Stimulated activated naive CD4-positive, alpha-beta T cell (primary cell): ENCODE measurements around the gene SLC16A12.

Experiments used
- DNase-seq, 6 experiments: peaks; one replicate each; lab custom pipeline; 2025; lab: John Stamatoyannopoulos, UW

SLC16A12 gene

DNA sequence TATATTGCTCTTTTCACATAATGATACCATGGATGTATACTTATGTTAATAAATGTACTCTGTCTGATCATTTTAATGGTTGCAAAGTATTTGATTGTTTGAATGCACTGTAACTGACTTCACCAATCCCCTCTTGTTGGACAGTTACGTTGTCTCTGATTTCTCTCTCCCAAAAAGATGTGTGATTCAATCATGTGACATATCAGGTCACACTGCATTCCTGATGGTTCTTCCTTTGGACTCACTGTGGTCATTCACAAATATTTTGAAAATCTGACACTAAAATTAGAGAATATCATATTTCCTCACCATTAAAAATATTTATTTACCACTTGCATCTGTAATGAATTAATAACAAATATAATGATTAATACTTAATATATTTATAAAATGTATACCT, 22.2 kb downstream of the SLC16A12 start:
- DNase-seq, result no peak

DNA sequence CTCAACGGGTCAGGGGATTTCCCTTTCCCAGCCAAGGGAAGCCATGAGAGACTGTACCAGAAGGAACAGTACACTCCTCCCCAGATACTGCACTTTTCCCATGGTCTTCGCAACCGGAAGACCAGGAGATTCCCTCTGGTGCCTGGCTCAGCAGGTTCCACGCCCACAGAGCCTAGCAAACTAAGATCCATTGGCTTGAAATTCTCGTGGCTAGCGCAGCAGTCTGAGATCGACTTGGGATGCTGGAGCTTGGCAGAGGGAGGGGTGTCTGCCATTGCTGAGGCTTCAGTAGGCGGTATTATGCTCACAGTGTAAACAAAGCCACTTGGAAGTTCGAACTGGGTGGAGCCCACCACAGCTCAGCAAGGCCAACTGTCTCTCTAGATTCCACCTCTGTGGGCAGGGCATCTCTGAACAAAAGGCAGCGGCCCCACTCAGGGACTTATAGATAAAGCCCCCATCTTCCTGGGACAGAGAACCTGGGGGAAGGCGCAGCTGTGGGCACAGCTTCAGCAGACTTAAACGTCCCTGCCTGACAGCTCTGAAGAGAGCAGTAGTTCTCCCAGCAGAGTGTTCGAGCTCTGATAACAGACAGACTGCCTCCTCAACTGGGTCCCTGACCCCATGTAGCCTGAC, 29.6 kb downstream of the SLC16A12 start:
- no peak for DNase-seq

DNA sequence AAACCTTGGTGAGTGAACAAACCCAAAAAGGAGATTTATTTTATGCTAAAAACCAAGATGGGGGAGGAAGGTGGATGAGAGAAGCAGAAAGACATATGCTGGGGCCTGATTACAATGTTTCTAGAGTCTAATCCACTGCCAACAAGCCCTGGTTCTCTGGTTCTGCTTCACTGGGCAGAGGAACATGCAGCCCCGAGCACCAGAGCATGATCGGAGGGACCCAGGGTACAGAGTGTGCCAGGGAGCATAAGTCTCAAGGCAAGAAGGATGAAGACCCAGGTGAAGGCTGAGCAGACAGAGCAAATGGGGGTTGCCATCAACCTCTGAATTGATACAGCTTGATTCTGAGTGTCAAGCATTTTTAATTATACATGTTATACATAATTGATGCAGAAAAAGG, 30.7 kb downstream of the SLC16A12 start:
- DNase-seq, result no peak

DNA sequence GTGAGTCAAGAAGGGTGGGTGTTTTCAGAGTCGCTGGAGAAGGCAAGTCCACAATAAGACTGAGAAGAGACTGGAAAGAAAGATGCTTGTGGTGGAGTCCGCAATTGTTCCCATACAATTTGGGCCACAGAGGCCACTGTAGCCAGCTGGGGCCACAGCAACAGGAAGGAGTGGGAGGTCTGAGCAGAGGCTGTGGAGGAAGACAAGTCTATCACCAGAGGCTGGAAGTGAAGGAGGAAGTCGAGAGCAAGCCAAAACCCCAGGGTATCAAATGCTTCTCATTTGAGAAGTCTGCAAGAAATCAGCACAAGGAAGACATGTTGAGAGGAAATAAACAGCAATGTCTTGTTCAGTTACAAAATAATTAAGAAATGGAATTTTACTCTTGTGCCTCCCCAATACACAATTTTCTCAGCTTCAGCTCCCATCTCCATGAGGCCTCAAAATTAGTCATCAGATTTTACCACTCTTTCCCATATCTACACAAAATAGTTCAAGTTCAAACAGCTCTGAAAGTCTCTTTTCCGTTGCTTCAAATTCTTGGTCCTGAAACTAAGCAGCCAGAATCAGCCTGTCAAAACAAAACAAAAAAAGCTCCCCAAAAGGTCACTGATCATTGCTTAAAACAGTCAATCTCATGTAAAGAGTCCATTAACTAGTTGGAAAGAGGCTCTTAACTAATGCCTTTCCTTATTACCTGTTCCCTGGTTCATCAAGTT, 31.6 kb downstream of the SLC16A12 start:
- no peak for DNase-seq

DNA sequence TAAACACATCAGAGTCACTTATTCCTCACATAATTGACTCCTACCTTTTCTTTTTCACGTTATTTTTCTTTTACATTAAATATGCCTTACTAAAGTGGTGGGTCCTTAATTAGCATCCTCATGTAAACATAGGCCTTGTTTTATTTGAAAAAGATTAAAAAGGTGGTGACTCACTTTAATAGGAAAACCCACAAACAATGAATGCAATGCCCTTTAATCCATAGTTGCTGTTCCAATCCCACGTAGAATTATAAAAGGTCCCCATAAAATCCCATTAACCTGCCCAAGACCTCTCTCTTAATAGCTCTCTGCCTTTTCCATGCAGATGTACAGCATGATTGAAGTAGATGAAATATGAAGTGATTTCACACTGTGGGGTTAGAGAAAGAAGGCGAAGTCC, 32.2 kb downstream of the SLC16A12 start:
- no peak for DNase-seq

DNA sequence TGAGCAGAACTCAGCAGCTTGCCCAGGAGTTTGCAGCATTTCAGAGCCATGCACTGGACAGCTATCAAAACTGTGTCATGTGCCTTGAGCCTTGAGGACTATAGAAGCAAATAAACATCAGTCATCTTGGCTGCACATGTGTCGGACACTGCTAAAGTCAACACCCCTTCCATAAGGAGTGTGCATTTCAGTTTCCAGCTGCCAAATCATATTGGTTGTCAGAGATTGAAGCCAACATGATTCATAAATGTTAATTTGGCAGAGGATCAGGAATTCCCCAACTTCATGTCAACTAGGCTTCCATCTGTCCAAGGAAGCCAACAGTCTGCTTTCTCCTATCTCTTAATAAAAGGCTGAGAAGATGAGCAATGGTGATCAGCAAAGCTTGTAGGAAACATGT, 32.8 kb downstream of the SLC16A12 start:
- no peak for DNase-seq

DNA sequence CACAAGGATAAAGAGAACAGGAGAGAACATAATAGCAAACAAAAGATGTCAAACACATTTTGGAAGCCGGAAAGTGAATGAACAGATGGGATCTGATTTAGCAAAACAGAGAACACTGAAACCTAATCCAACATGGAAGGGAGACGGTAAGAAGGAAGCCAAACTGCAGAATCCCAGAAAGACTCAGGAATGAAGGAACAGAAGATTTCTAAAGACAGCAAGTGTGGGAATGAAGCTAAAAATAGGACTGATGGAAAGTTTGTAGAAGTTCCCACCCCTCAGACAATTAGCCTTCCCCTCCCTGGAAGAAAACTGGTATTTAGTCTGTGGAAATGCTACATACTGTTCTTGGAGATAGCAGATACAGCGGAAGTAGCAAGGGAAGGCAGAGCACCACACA, 40.8 kb downstream of the SLC16A12 start:
- no peak for DNase-seq

DNA sequence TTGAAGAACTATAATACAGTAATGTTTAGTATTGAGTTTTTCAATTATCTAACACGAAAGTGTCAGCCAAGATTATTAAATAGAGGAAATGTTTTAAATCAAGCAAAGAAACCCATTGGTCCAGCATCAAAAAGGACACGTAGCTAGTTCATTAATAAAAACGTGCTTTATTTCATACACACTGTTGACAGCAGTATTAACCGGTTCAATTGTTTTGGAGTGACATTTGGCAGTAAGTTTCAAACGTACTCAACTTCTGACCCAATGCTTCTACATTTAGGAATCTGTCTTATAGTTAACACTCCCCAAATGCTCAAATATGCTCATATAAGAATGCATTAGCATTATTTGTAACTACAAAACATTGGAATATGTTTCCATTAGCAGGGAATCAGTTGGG, 41.3 kb downstream of the SLC16A12 start:
- DNase-seq, result no peak

DNA sequence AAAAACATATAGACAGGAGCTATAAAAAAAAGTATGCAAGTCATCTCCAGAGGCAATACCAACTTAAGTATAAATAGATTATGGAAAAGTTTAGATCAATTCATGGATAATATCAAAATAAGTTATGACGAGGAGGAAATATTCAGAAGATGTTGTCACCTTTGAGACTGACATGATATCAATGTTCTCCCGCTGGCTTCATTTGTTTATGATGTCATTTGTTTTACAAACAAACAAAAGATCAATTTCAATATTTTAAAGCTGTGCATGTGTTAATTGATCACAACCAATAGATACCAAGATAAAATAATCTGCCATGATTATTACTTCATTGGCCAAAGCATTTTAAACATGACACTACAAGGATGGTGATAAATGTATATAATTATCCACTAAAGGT, 43.5 kb downstream of the SLC16A12 start:
- no peak for DNase-seq

DNA sequence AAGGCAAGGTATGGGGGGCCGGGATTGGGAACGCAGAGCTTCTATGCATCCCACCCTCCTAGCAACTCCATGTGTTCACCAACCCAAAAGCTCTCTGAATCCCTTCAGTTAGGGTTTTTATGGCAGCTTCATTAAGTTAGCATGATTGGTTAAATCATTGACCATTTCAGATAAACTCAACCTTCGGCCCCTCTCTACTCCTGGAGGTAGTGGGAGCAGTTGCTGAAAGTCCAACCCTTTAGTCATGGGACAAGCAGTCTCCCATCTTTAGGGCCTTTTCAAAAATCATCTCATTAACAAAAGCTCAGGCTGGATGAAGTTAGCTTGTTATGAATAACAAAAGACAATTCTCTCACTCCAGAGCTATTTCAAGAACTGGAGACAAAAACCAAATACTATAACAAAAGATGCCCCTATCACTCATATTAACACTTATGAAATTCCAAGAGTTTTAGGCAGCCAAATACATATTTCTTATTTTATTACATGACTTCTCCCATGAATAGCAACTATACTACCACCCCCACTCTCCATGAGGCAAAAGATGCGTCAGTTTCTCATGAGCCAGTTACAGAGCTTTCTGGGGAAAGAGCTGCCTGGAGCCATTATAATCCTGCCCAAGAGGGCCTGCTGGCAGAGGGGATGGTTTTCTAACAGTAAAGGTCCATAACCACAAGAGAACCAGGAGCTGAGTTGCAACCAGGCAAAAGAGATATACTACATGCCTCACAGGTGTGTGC, 44.6 kb downstream of the SLC16A12 start:
- DNase-seq, result no peak

DNA sequence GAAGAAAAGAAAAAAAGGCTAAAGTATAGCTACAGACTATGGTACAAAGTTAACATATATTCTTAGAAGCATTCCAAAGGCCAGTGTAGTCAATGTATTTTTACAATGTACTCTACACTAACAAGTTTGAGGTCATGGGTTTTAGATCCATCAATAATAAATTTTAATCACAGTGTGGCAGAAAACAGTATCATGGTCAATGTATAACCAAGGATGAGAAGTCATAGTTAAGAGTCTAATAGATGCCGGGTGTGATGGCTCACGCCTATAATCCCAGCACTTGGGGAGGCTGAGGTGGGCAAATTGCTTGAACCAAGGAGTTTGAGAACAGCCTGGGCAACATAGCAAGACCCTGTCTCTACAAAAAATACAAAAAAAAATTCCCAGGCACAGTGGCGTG, 53.1 kb downstream of the SLC16A12 start:
- DNase-seq, result no peak

DNA sequence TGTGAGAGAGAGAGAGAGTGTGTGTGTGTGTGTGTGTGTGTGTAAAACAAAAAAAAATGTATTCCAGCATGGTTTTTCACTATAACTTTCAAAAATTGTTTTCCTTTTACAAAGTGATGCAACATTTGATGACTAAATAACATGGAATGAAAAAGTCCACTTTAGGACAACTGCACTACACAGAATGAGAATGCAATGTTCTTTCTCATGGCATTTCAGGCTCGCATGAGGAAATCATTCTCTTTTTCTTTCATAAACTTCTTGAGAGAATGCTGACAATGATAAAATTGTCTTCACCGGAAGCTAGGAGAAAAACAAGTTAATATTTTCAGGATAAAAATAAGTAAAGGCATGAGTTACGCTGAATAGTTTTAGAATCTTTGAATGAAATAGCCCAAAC, 53.7 kb downstream of the SLC16A12 start:
- no peak for DNase-seq

DNA sequence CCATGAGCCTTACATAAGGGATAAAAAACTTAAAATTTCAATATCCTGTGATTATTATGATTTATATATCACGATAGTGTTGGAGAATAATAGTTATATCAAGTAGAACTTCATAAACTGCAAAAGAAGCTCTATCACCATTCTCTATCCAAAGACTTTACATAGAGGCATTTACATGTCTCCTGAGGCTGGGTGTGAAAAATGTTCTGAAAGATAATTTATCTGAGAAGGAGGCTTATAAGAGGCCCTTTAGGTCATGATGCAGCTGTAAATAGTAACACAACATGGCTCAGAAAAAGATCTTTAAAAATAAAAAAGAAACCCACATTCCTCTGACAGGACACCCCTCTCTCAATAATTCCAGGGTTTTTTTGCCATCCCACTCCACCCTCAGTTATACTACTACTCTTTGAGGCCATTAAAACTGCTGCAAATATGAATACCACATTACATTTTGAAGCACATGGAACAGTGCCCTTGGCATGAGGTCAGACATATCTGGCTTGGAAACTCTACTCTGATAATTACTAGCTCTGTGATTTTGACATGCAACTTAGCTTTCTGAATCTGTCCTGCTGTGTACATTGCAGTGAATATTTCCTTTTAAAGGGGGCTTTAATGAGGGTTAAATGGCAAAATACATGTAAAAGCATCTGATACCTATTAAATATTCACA, 55.5 kb downstream of the SLC16A12 start:
- no peak for DNase-seq

DNA sequence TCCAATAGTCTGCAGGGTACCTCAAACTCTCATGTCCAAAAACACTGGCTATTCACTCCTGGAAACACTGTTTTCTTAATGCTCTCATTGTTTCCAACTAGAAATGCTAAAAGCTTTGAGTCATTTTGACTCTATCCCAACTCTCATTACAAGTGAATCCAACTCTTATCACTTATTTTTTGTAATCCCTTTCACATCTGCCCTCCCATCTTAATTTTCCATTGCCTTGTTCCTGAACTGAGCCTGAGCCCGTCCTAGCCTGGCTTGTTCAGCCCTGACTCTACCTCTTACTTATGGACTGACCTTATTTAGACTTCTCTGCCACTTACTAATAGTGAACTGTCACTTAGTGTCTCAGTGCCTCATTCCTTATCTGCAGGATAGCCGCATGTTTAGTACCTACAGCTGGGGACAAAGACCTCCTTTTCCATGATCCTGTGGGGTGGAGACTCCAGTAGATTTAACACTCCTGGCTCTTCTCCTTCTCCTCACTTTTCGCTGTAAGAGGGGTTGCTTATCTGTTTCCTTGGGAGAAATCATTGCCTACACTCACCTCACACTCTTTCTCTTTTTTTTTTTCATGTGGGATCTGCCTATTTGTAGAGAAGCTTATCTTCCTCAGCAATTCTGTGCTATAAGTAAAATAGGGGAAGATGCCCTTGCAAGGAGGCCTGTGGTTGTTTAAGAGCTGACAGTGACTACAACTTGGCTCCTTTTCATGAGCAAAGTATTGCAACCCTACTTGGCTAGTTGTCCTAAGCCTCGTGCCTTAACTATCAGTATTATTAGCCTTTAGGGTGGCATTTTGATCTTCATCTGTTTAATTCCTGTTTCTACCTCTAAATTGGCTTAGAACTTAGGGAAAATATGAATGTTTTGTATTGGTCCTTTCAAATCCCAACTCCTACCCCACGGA, 56.4 kb downstream of the SLC16A12 start:
- DNase-seq, result no peak

DNA sequence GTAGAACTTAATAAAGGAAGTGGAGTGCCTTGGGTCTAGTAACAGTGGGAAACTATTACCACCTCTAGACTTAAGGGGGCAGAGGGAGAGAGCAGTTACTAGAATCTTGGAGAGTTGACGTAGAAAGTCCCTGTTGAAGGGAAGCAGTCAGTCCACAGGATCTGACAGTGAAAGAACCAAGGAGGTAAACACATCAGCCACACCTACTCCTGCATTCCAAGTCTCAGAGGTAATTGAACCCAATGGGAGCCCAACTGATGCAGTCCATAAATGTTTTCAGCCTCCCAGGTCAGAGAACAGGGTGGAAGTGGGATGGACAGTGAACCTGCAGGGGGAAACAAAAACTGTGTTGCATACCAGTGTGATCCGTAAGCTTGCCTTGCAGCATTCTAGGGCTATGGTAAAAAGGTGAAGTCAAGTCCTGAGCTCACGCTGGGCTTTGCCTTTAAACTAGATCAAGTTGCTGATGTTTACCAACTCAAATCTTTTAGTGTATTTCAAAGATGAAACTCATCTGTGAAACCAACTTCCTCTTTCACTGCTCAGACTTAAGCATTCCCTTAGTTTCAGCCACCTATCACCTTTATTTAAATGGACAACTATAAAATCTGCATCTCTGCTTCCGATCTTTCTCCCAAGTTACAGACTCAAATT, 57.2 kb downstream of the SLC16A12 start:
- no peak for DNase-seq

DNA sequence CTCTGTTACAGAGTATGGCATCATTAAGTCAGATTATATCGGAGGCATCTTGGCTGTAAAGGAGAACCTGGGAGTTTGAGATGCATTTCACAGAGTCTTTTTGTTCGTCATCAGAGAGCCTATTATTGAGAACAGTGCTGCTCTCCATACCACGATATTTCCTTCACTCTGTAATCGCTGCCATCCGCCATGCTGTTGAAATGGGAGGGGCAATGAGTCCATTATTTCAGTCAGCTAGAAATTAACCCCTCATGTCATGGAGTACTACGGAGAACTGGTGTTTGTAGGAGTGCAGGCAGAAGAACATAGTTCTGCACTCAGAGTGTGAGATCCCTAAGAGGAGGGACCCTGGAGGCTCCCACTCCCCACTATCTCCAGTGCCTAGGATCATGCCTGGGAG, 59.2 kb downstream of the SLC16A12 start:
- no peak for DNase-seq

DNA sequence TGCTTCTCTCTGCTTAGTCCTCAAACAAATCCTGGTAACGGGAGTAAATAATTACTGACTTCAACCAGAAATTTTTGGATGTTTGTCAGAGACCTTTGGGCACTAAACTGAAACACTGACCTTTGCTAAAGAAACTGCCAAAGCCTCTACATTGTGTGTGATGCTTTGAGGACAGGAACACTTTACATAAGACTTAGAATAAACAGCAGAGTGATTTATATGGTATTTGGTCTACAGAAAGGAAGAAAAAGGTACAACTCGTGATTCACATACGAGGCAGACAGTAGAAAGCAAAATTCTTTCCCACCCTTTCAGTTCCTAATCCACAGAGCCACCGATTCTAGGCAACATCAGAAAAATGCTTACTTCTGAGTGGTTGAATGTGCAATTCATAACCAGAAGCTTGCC, 59.8 kb downstream of the SLC16A12 start:
- no peak for DNase-seq

DNA sequence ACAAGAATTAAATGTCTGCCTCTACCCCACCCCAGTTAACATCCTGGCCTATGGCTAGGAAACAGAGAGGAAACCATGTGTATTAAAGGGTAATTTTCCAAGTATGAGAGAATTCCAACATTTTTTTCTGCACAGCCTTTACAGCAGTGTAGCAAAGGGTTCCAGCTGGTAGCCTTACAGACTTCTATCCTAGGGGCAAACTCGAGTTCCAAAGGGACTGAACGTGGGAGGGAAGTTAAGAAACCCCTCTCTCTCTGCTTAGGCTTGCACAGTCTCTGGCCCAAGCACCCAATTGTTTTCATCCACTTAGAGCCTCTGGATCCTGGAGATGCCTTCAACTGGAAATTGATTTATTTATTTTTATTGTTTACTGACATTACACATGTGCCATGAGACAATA, 60.3 kb downstream of the SLC16A12 start:
- DNase-seq, result no peak

DNA sequence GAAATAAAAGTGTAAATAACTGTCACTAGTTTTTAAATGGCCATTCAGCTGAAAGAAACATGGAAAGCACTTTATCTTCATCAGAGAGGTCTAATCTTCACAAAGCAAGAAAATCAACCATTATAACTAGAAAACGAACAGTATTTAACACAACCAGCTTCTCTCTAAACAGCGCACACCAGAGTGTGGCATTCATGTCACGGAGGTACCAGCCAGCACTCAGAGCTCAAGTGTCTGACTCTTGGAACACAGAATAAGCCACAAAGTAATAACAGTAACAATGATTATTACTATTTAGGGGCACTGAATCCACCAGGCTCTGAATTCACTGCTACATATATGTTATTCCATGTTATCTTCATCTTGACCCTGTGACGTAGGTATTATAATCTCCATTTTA, 60.9 kb downstream of the SLC16A12 start:
- DNase-seq, result no peak

DNA sequence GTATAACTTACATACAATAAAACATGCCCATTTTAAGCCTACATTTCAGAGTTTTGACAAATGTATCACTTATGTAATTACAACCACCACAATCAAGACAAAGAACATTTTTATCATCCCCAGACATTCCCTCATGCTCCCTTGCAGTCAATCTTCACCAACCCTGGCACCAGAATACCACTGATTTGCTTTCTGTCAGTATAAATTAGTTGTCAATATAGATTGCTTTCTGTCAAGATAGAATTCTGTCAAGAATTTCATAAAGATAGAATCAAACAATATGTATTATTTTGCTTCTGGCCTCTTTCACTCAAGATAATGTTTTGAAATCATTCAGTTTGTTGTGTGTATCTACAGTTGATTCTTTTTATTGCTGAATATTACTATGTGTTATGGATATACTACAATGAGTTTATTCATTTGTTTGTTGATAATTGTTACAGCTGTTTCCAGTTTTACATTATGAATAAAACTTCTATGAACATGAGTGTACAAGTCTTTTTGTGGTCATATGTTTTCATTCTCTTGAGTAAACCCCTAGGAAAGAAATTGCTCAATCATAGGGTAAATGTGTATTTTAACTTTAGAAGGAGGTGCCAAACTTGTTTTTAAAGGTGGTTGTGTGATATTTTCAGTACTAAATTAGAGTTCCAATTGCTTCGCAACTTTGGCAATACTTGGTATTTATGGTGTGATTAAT, 64.1 kb downstream of the SLC16A12 start:
- DNase-seq, result no peak

DNA sequence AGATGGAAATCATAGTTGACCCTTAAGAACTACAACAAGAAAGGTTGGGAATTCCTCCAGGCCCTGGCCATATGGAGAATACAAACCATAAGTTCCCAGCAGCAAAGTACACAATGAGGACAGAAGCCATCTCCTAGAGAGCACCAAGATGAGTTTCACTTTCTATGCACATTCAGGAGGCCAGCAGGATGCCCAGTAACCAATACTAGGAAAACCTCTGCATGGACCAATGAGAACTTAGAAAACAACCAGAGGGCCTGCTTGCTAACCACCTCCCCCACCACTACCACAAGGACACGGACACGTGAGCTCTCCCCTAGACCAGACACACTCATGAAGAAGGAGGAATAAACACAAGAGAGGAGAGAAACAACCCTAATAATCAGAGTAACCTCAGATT, 64.8 kb downstream of the SLC16A12 start:
- DNase-seq, result no peak
